CD4-positive, alpha-beta T cell treated with Interleukin-1 beta for 1 hour (primary cell): Measurements from ENCODE around the gene TOX2.

ENCODE experiments used
- DNase-seq, 2 donors: peaks; one replicate each; pipeline ENCODE4 v3.0.0-alpha.2; 2020 to 2022

The TOX2 gene

GRCh38 chr20:44021900-44022299, 107.2 kb downstream of the TOX2 start:
- DNase-seq: no peak

GRCh38 chr20:44022464-44022863, 107.8 kb downstream of the TOX2 start:
- DNase-seq: no peak

GRCh38 chr20:44023515-44024371, 109.1 kb downstream of the TOX2 start:
- DNase-seq: no peak

GRCh38 chr20:44024820-44025580, 110.3 kb downstream of the TOX2 start:
- DNase-seq: no peak

GRCh38 chr20:44025756-44026155, 111.1 kb downstream of the TOX2 start:
- no peak for DNase-seq

GRCh38 chr20:44026647-44027342, 112.1 kb downstream of the TOX2 start:
- DNase-seq: no peak

- no peak for DNase-seq
Observed at GRCh38 chr20:44027343-44028002, 112.8 kb downstream of the TOX2 start.

GRCh38 chr20:44028003-44028730, 113.5 kb downstream of the TOX2 start:
- no peak for DNase-seq

GRCh38 chr20:44028868-44029847, 114.5 kb downstream of the TOX2 start:
- DNase-seq: no peak

- DNase-seq: no peak
Observed at GRCh38 chr20:44029848-44030230, 115.2 kb downstream of the TOX2 start.

- no peak for DNase-seq
Observed at GRCh38 chr20:44030394-44030793, 115.7 kb downstream of the TOX2 start.

GRCh38 chr20:44031001-44031574, 116.4 kb downstream of the TOX2 start:
- no peak for DNase-seq

- no peak for DNase-seq
Observed at GRCh38 chr20:44031781-44032582, 117.3 kb downstream of the TOX2 start.

GRCh38 chr20:44032583-44033331, 118.1 kb downstream of the TOX2 start:
- no peak for DNase-seq

GRCh38 chr20:44033344-44033743, 118.7 kb downstream of the TOX2 start:
- DNase-seq: no peak

GRCh38 chr20:44033873-44034272, 119.2 kb downstream of the TOX2 start:
- DNase-seq: no peak

- no peak for DNase-seq
Observed at GRCh38 chr20:44034451-44034850, 119.8 kb downstream of the TOX2 start.

- no peak for DNase-seq
Observed at GRCh38 chr20:44034965-44035635, 120.4 kb downstream of the TOX2 start.
